ENCODE measurements around the gene STX5. TPM values are rescaled to one million over a fixed set of nuclear protein-coding genes. Genes with fewer than 3 reads are reported as not detected.

Gene STX5
- total and polyA plus RNA-seq, 9 of the 15 experiments (the other 6 are each of a cell fraction or from before 2014, with no cell fraction given) = 2.8 to 28.6 (median 23.7) TPM

- no peak for TF ChIP-seq ASH1L (IDR thresholded peaks at IDR 0.05; ENCODE audit: borderline replicate concordance, low read depth, partially characterized antibody)
- no peak for TF ChIP-seq DEAF1 (CRISPR knock-in tag; IDR thresholded peaks at IDR 0.05)
- TF ChIP-seq ZNF165 (CRISPR knock-in tag; IDR thresholded peaks at IDR 0.05; ENCODE audit: borderline replicate concordance) = 0 out of 2 replicates have a peak, but pooled peaks have one; percentile 53
- no peak for TF ChIP-seq TBL1XR1 (IDR thresholded peaks at IDR 0.05; ENCODE audit: low read length in 2 of 2)
- TF ChIP-seq FOXK1 (CRISPR knock-in tag; IDR thresholded peaks at IDR 0.05; ENCODE audit: borderline replicate concordance) = peak; percentile 70; the same call in 1 of the 2 replicates
- TF ChIP-seq, protein P1, sequence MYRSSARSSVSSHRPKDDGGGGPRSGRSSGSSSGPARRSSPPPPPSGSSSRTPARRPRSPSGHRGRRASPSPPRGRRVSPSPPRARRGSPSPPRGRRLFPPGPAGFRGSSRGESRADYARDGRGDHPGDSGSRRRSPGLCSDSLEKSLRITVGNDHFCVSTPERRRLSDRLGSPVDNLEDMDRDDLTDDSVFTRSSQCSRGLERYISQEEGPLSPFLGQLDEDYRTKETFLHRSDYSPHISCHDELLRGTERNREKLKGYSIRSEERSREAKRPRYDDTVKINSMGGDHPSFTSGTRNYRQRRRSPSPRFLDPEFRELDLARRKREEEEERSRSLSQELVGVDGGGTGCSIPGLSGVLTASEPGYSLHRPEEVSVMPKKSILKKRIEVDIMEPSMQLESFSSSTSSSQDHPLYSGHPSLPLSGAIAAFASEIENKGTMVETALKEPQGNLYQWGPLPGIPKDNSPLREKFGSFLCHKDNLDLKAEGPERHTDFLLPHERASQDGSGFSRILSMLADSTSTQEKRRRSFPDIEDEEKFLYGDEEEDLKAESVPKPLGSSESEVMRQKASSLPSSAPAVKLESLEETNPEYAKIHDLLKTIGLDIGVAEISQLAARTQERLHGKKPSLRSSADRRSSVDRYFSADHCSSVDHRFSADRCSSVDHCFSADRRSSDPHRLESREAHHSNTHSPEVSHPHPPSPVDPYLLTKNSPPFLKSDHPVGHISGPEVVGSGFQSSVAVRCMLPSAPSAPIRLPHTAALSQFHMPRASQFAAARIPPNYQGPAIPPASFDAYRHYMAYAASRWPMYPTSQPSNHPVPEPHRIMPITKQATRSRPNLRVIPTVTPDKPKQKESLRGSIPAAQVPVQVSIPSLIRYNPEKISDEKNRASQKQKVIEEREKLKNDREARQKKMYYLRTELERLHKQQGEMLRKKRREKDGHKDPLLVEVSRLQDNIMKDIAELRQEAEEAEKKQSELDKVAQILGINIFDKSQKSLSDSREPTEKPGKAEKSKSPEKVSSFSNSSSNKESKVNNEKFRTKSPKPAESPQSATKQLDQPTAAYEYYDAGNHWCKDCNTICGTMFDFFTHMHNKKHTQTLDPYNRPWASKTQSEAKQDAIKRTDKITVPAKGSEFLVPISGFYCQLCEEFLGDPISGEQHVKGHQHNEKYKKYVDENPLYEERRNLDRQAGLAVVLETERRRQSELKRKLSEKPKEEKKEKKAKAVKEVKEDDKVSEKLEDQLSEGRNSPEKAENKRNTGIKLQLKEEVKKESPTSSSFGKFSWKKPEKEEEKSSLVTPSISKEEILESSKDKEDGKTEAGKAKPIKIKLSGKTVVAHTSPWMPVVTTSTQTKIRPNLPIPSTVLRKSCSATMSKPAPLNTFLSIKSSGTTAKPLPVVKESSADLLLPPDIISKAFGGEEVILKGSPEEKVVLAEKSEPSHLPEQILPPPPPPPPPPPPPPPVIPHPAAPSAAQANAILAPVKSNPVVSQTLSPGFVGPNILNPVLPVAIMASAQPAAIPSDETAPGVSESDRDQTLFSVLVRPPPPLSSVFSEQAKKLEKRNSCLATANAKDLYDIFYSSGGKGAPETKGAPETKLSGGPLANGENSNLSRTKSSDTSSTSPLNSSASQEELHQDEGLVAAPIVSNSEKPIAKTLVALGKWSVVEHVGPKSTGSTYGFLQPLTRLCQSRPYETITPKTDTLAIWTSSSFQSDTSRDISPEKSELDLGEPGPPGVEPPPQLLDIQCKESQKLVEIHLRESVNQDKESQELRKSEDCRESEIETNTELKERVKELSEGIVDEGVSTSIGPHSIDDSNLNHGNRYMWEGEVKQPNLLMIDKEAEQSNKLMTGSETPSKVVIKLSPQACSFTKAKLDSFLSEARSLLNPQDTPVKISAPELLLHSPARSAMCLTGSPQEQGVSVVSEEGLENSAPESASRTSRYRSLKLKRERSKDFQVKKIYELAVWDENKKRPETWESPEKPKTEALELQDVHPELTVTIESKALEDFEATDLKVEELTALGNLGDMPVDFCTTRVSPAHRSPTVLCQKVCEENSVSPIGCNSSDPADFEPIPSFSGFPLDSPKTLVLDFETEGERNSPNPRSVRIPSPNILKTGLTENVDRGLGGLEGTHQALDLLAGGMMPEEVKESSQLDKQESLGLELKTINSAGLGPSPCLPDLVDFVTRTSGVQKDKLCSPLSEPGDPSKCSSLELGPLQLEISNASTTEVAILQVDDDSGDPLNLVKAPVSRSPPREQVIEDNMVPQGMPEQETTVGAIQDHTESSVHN (IDR thresholded peaks at IDR 0.05; ENCODE audit: borderline replicate concordance in 1 of 2, low read depth in 1 of 2) = no peak
- no peak for TF ChIP-seq MXD1 (CRISPR knock-in tag; IDR thresholded peaks at IDR 0.05; ENCODE audit: borderline replicate concordance, poor library complexity, severe bottlenecking)
- no peak for TF ChIP-seq ZNF778 (CRISPR knock-in tag; IDR thresholded peaks at IDR 0.05)
- no peak for TF ChIP-seq ZNF311 (CRISPR knock-in tag; IDR thresholded peaks at IDR 0.05)
- no peak for TF ChIP-seq PTTG1 (tag; IDR thresholded peaks at IDR 0.05; ENCODE audit: low read depth)
- TF ChIP-seq KAT8 (IDR thresholded peaks at IDR 0.05; ENCODE audit: low read depth) = 0 out of 2 replicates have a peak, but pooled peaks have one; percentile 18
- TF ChIP-seq TBP (optimal IDR thresholded peaks at IDR 0.05; ENCODE audit: low read depth, low read length) = no peak
- no peak for TF ChIP-seq PURB (CRISPR knock-in tag; IDR thresholded peaks at IDR 0.05; ENCODE audit: low read depth)
- peak; percentile 74; the same call in 1 of the 2 replicates for TF ChIP-seq L3MBTL2 (IDR thresholded peaks at IDR 0.05)
- TF ChIP-seq POLR3G (IDR thresholded peaks at IDR 0.05; ENCODE audit: extremely low read depth, insufficient read length, insufficient replicate concordance) = no peak
- no peak for TF ChIP-seq HDGF (IDR thresholded peaks at IDR 0.05)
- TF ChIP-seq RCOR1 (IDR thresholded peaks at IDR 0.05; ENCODE audit: borderline replicate concordance in 1 of 2, low read depth in 2 of 2, low read length in 2 of 2) = no peak
Observed at GRCh38 chr11:62856333-62856895, 24.6 kb upstream of the STX5 start (continued).

Measured in K562 (cell line).